Testis (tissue), 3 donors: Measurements from ENCODE around the gene PYM1. TPM values are rescaled to one million over a fixed set of nuclear protein-coding genes. Genes with fewer than 3 reads are reported as not detected.
A peak's percentile ranks its signal among the peaks of the same experiment; 100 is the strongest.

Experiments
- DNase-seq: peaks from one replicate; pipeline ENCODE4 v3.0.0-alpha.2; 2019
- H3K27ac ChIP-seq, 2 donors: fragments of 200-600 bp; sonication (generic); one replicate each; pipeline ENCODE4 v1.5.1; 2019
- H3K27me3 ChIP-seq: fragments of 200-600 bp; sonication (generic); one replicate; pipeline ENCODE4 v1.5.1; 2019
- H3K36me3 ChIP-seq: fragments of 200-600 bp; sonication (generic); one replicate; pipeline ENCODE4 v1.5.1; 2017; ENCODE audit warnings: low read depth; ENCODE audit errors: missing control alignments
- H3K4me1 ChIP-seq: fragments of 200-600 bp; sonication (generic); one replicate; pipeline ENCODE4 v1.5.1; 2019
- H3K4me3 ChIP-seq, 2 donors: fragments of 200-600 bp; sonication (generic); one replicate each; pipeline ENCODE4 v1.5.1; 2017 to 2019
- H3K9me3 ChIP-seq: fragments of 200-600 bp; sonication (generic); one replicate; pipeline ENCODE4 v1.5.1; 2017
- CTCF ChIP-seq, 3 experiments: fragments of 450-650 bp in 2 of 3; fragments of 200-600 bp in 1 of 3; sonication (generic) in 1 of 3; IDR thresholded peaks; one replicate each; pipeline ENCODE4 v1.5.1; 2016 to 2019; ENCODE audit warnings: antibody characterized with exemption in 3 of 3, mild to moderate bottlenecking in 2 of 3, moderate library complexity in 1 of 3
- POLR2A ChIP-seq: fragments of 450-650 bp; IDR thresholded peaks from one replicate; pipeline ENCODE4 v1.6.1; 2017; ENCODE audit warnings: antibody characterized with exemption, mild to moderate bottlenecking, moderate library complexity
- WGBS, 2 donors: methylation state at CpG; one replicate each; pipeline ENCODE4 v1.1.5; 2018; 5-methylcytosine and 5-hydroxymethylcytosine counted together
- intact Hi-C: fragments of 100-400 bp; cut with DNase I; formaldehyde crosslinking; loops from one replicate; pipeline ENCODE4 v1.15.1; 2023; ENCODE audit warnings: low total_unique reads
- polyA plus RNA-seq: library from polyadenylated mRNA; stranded (reverse); fragments of 350-450 nt; fragmentation: Illumina TruSeq; extraction: RNeasy Lipid Tissue Mini Kit (QIAGEN cat#74804); gene quantifications from one replicate; pipeline ENCODE4 v1.2.3, GENCODE V29; 2014; ENCODE audit warnings: low read depth, low replicate concordance; ENCODE audit not compliant: insufficient read depth
- total RNA-seq, 2 donors: library from RNA; depleted of rRNA; stranded (reverse); fragments of >200 nt; gene quantifications; one replicate each; pipeline ENCODE4 v1.2.3, GENCODE V29; 2016

The PYM1 gene
- total and polyA plus RNA-seq, 3 donors from 2014 or later, result 51.6 to 71.3 (median 51.8) TPM

GRCh38 chr12:55915482-55915859 is 12.2 kb downstream of the PYM1 start:
- no peak for DNase-seq
- Histone ChIP-seq H3K9me3 (no peaks in the 10 kb centered on the region), H3K4me3 (no peak overlapping the region), H3K27me3 (no peaks in the 10 kb centered on the region), H3K4me1 (peaks cover 19% of the 10 kb centered on the region), H3K27ac (no peak overlapping the region), H3K36me3 (no peaks in the 10 kb centered on the region)
- intact Hi-C loops, result no loop called here
- no peak for TF ChIP-seq CTCF (IDR thresholded peaks at IDR 0.05)
- no peak for TF ChIP-seq POLR2A
- 74 to 78% methylated on average over 3 of the region's 3 CpGs for WGBS, 2 donors

GRCh38 chr12:55912908-55913307 is 14.8 kb downstream of the PYM1 start:
- 75 to 95% methylated on average over 4 of the region's 4 CpGs for WGBS, 2 donors
- H3K27ac ChIP-seq, result no peak overlapping the region

GRCh38 chr12:55909513-55909884 is 18.2 kb downstream of the PYM1 start:
- Histone ChIP-seq H3K27me3 (no peaks in the 10 kb centered on the region), H3K9me3 (no peaks in the 10 kb centered on the region), H3K36me3 (no peaks in the 10 kb centered on the region), H3K4me3 (no peak overlapping the region), H3K27ac (peak overlapping the region; percentile 45 to 82), H3K4me1 (peaks cover 24% of the 10 kb centered on the region)
- intact Hi-C loops, result no loop called here
- TF ChIP-seq CTCF (IDR thresholded peaks at IDR 0.05), result no peak
- no peak for TF ChIP-seq POLR2A
- no peak for DNase-seq
- WGBS, 2 donors, result 35 to 45% methylated on average over 2 of the region's 2 CpGs

More at GRCh38 chr12:55912908-55913307, 14.8 kb downstream of the PYM1 start:
- H3K4me3 ChIP-seq, result no peak overlapping the region
- H3K36me3 ChIP-seq, result no peaks in the 10 kb centered on the region
- no peak for DNase-seq
- H3K27me3 ChIP-seq, result no peaks in the 10 kb centered on the region
- H3K4me1 ChIP-seq, result peaks cover 26% of the 10 kb centered on the region
- no peak for TF ChIP-seq CTCF (IDR thresholded peaks at IDR 0.05)
- TF ChIP-seq POLR2A, result no peak
- intact Hi-C loops, result no loop called here
- no peaks in the 10 kb centered on the region for H3K9me3 ChIP-seq

GRCh38 chr12:55908726-55909512 is 18.8 kb downstream of the PYM1 start:
- H3K4me3 ChIP-seq, result no peak overlapping the region
- WGBS, 2 donors, result 37 to 44% methylated on average over 8 of the region's 8 CpGs

More at GRCh38 chr12:55908726-55909512, 18.8 kb downstream of the PYM1 start:
- intact Hi-C loops, result no loop called here
- Histone ChIP-seq H3K9me3 (no peaks in the 10 kb centered on the region), H3K36me3 (no peaks in the 10 kb centered on the region), H3K27me3 (no peaks in the 10 kb centered on the region), H3K27ac (peak overlapping the region; percentile 51 to 82), H3K4me1 (peaks cover 18% of the 10 kb centered on the region)
- peak; percentile 66 for DNase-seq
- TF ChIP-seq POLR2A (no peak), CTCF (IDR thresholded peaks at IDR 0.05) (no peak)
